IMR-90 (cell line): Measurements from ENCODE around the gene CRTC1. TPM values are rescaled to one million over a fixed set of nuclear protein-coding genes. Genes with fewer than 3 reads are reported as not detected.
A peak's percentile ranks its signal among the peaks of the same experiment; 100 is the strongest.

Experiments used
- ATAC-seq: fragments of 200-7000 bp; cut with Tn5 transposase; 2 replicates; pipeline ENCODE4 v1.9.1; 2020; ENCODE audit warnings: low read depth, mild to moderate bottlenecking, moderate library complexity
- BruUV-seq: library from RNA; stranded (reverse); fragments of 400-500 nt; replicated peaks from 2 replicates; lab custom pipeline; 2021; lab: Mats Ljungman, UMichigan
- CTCF ChIA-PET: fragments of 300-600 bp; formaldehyde crosslinking; extraction: SDS; loops from one replicate; lab custom pipeline; 2021; ENCODE audit warnings: antibody characterized with exemption; lab: Yijun Ruan, JAX
- POLR2A ChIA-PET: fragments of 300-600 bp; sonication (Branson Sonifier 250); formaldehyde crosslinking; loops from one replicate; lab custom pipeline; 2022; ENCODE audit warnings: antibody characterized with exemption; ENCODE audit not compliant: unreplicated experiment; lab: Charles Lee
- DNase-seq: peaks from one replicate; pipeline ENCODE4 v3.0.0; 2013
- H2AFZ ChIP-seq: replicated peaks from 2 replicates; pipeline ENCODE3; 2013; ENCODE audit warnings: low read length, mild to moderate bottlenecking; ENCODE audit not compliant: poor library complexity
- H2AK5ac ChIP-seq: 2 replicates; pipeline ENCODE4 v1.6.1; 2013; ENCODE audit warnings: low read depth, low read length, inconsistent platforms
- H2AK9ac ChIP-seq: replicated peaks from 2 replicates; pipeline ENCODE3; 2013; ENCODE audit warnings: mild to moderate bottlenecking, low read depth, low read length, moderate library complexity; ENCODE audit not compliant: poor library complexity
- H2BK120ac ChIP-seq: 2 replicates; pipeline ENCODE4 v1.6.1; 2013; ENCODE audit warnings: low read depth, low read length, inconsistent platforms
- H2BK15ac ChIP-seq: 3 replicates; pipeline ENCODE4 v1.6.1; 2013; ENCODE audit warnings: low read depth, low read length, inconsistent platforms
- H2BK20ac ChIP-seq: 2 replicates; pipeline ENCODE4 v1.6.1; 2013; ENCODE audit warnings: low read depth, mild to moderate bottlenecking, inconsistent platforms, low read length, moderate library complexity
- H2BK5ac ChIP-seq: 2 replicates; pipeline ENCODE4 v1.6.1; 2013; ENCODE audit warnings: mild to moderate bottlenecking, low read depth, low read length, inconsistent platforms; ENCODE audit not compliant: poor library complexity, severe bottlenecking
- H3K14ac ChIP-seq: replicated peaks from 2 replicates; pipeline ENCODE4 v1.6.1; 2013; ENCODE audit warnings: low read depth, low read length, inconsistent platforms
- H3K18ac ChIP-seq: 2 replicates; pipeline ENCODE4 v1.6.1; 2013; ENCODE audit warnings: low read depth, low read length, control low read depth
- H3K23ac ChIP-seq: 2 replicates; pipeline ENCODE4 v1.6.1; 2013; ENCODE audit warnings: low read depth, low read length, inconsistent platforms
- H3K27ac ChIP-seq: 2 replicates; pipeline ENCODE4 v1.5.1; 2013; ENCODE audit warnings: mild to moderate bottlenecking, control low read depth, low read length; ENCODE audit not compliant: insufficient read depth
- H3K27me3 ChIP-seq: 2 replicates; pipeline ENCODE4 v1.6.1; 2013; ENCODE audit warnings: low read length; ENCODE audit not compliant: control insufficient read depth, insufficient read depth
- H3K36me3 ChIP-seq: 2 replicates; pipeline ENCODE4 v1.6.1; 2013; ENCODE audit warnings: low read length, mixed read lengths; ENCODE audit not compliant: control insufficient read depth, insufficient read depth
- H3K4ac ChIP-seq: 2 replicates; pipeline ENCODE4 v1.6.1; 2013; ENCODE audit warnings: low read depth, low read length, inconsistent platforms
- H3K4me1 ChIP-seq: 2 replicates; pipeline ENCODE4 v1.6.1; 2013; ENCODE audit warnings: low read length, mixed read lengths; ENCODE audit not compliant: control insufficient read depth, insufficient read depth
- H3K4me2 ChIP-seq: 2 replicates; pipeline ENCODE4 v1.6.1; 2013; ENCODE audit warnings: low read depth, mild to moderate bottlenecking, control low read depth, low read length, moderate library complexity
- H3K4me3 ChIP-seq: 2 replicates; pipeline ENCODE4 v1.5.1; 2013; ENCODE audit warnings: low read depth, mild to moderate bottlenecking, control low read depth, low read length, moderate library complexity; ENCODE audit not compliant: insufficient read depth
- H3K56ac ChIP-seq: 2 replicates; pipeline ENCODE4 v1.6.1; 2013; ENCODE audit warnings: low read length, inconsistent platforms; ENCODE audit not compliant: insufficient read depth; ENCODE audit errors: extremely low read depth
- H3K79me1 ChIP-seq, 2 experiments: 2 replicates each; pipeline ENCODE4 v1.6.1; 2013; ENCODE audit warnings: low read length in 2 of 2, inconsistent platforms in 1 of 2, low read depth in 1 of 2
- H3K9ac ChIP-seq: 2 replicates; pipeline ENCODE4 v1.6.1; 2013; ENCODE audit warnings: low read depth, low read length, control low read depth
- H3K9me1 ChIP-seq: 2 replicates; pipeline ENCODE4 v1.6.1; 2013; ENCODE audit warnings: low read length, inconsistent platforms; ENCODE audit not compliant: insufficient read depth
- H3K9me3 ChIP-seq: 2 replicates; pipeline ENCODE4 v1.6.1; 2013; ENCODE audit warnings: low read length; ENCODE audit not compliant: control insufficient read depth, insufficient read depth
- H4K20me1 ChIP-seq: 2 replicates; pipeline ENCODE4 v1.6.1; 2013; ENCODE audit warnings: low read length, inconsistent platforms; ENCODE audit not compliant: insufficient read depth
- H4K5ac ChIP-seq: 2 replicates; pipeline ENCODE4 v1.6.1; 2013; ENCODE audit warnings: mild to moderate bottlenecking, low read depth, low read length, control low read depth
- H4K8ac ChIP-seq, 2 experiments: 2 replicates each; pipeline ENCODE4 v1.6.1; 2013; ENCODE audit warnings: low read depth in 2 of 2, low read length in 2 of 2, control low read depth in 1 of 2, inconsistent platforms in 1 of 2
- H4K91ac ChIP-seq: 2 replicates; pipeline ENCODE4 v1.6.1; 2013; ENCODE audit warnings: low read depth, low read length, inconsistent platforms; ENCODE audit not compliant: insufficient read depth
- CEBPB ChIP-seq: IDR thresholded peaks from 2 replicates; pipeline ENCODE4 v1.6.1; 2012; ENCODE audit warnings: low read depth, low read length, improper control_type of control experiment
- CHD1 ChIP-seq: IDR thresholded peaks from 2 replicates; pipeline ENCODE4 v1.6.1; 2012; ENCODE audit warnings: low read depth, low read length, improper control_type of control experiment
- CTCF ChIP-seq: conservative IDR thresholded peaks from 2 replicates; pipeline ENCODE4 v1.5.1; 2012; ENCODE audit warnings: mild to moderate bottlenecking, low read depth, low read length, improper control_type of control experiment
- FOS ChIP-seq: fragments of 150-350 bp; IDR thresholded peaks from 2 replicates; pipeline ENCODE4 v1.6.1; 2016; ENCODE audit warnings: low read depth, low read length
- MAFK ChIP-seq: IDR thresholded peaks from 2 replicates; pipeline ENCODE4 v1.6.1; 2012; ENCODE audit warnings: low read depth, low read length, improper control_type of control experiment
- MAZ ChIP-seq: IDR thresholded peaks from 2 replicates; pipeline ENCODE4 v1.6.1; 2012; ENCODE audit warnings: low read depth, mild to moderate bottlenecking, low read length, improper control_type of control experiment, moderate library complexity, borderline replicate concordance
- MXI1 ChIP-seq: IDR thresholded peaks from 2 replicates; pipeline ENCODE4 v1.6.1; 2012; ENCODE audit warnings: low read depth, mild to moderate bottlenecking, low read length, moderate library complexity, borderline replicate concordance
- NFE2L2 ChIP-seq: fragments of 150-350 bp; IDR thresholded peaks from 2 replicates; pipeline ENCODE4 v1.6.1; 2016; ENCODE audit warnings: low read depth, mild to moderate bottlenecking, low read length
- POLR2A ChIP-seq: IDR thresholded peaks from 2 replicates; pipeline ENCODE4 v1.6.1; 2012; ENCODE audit warnings: mild to moderate bottlenecking, low read depth, low read length
- RAD21 ChIP-seq: IDR thresholded peaks from 2 replicates; pipeline ENCODE4 v1.6.1; 2012; ENCODE audit warnings: low read length, improper control_type of control experiment
- RCOR1 ChIP-seq: IDR thresholded peaks from 2 replicates; pipeline ENCODE4 v1.6.1; 2012; ENCODE audit warnings: mild to moderate bottlenecking, low read length, improper control_type of control experiment; ENCODE audit not compliant: insufficient replicate concordance
- RFX5 ChIP-seq: IDR thresholded peaks from 2 replicates; pipeline ENCODE4 v1.8.0; 2012; ENCODE audit warnings: low read depth, mild to moderate bottlenecking, low read length, moderate library complexity
- USF2 ChIP-seq: fragments of 150-350 bp; IDR thresholded peaks from 2 replicates; pipeline ENCODE4 v1.6.1; 2017; ENCODE audit warnings: mild to moderate bottlenecking, antibody characterized with exemption, low read length, low read depth
- WGBS, 2 experiments: methylation state at CpG; one replicate each; pipeline versions ENCODE4 v1.1.5 to v1.1.7; 2013; ENCODE audit warnings: missing lambda C conversion rate in 2 of 2; ENCODE audit not compliant: insufficient read length in 1 of 2; ENCODE audit errors: extremely low coverage in 2 of 2; 5-methylcytosine and 5-hydroxymethylcytosine counted together
- dilution Hi-C: fragments of 300-500 bp; cut with HindIII; formaldehyde crosslinking; loops from one replicate; pipeline ENCODE4 v1.14.3; 2018; ENCODE audit warnings: low sequenced_read_pairs; ENCODE audit not compliant: unreplicated experiment
- in situ Hi-C: fragments of 300-500 bp; cut with MboI; formaldehyde crosslinking; loops from 3 replicates; pipeline ENCODE4 v1.14.3; 2019; ENCODE audit warnings: low sequenced_read_pairs, inconsistent platforms, mixed read lengths
- intact Hi-C: fragments of 100-400 bp; cut with micrococcal nuclease; formaldehyde crosslinking; loops from 2 replicates; pipeline ENCODE4 v1.10.0; 2022
- polyA plus RNA-seq, 3 experiments: library from polyadenylated mRNA; depleted of rRNA; stranded (reverse); fragments of >200 nt; gene quantifications; 2 replicates each; pipeline ENCODE4 v1.2.3, GENCODE V29; 2012; ENCODE audit warnings: low replicate concordance in 1 of 3
- total RNA-seq: library from RNA; depleted of rRNA; stranded (reverse); fragments of >200 nt; gene quantifications from 2 replicates; pipeline ENCODE4 v1.2.3, GENCODE V29; 2012
- TF ChIP-seq, protein P1 (sequence below): fragments of 150-350 bp; IDR thresholded peaks from 2 replicates; pipeline ENCODE4 v1.6.1; 2016; ENCODE audit warnings: low read depth, mild to moderate bottlenecking, low read length, moderate library complexity, borderline replicate concordance

The CRTC1 gene
- total and polyA plus RNA-seq, 2 of the 4 experiments (the other 2 are of a cell fraction) = 0.18 to 5.7 TPM

DNA sequence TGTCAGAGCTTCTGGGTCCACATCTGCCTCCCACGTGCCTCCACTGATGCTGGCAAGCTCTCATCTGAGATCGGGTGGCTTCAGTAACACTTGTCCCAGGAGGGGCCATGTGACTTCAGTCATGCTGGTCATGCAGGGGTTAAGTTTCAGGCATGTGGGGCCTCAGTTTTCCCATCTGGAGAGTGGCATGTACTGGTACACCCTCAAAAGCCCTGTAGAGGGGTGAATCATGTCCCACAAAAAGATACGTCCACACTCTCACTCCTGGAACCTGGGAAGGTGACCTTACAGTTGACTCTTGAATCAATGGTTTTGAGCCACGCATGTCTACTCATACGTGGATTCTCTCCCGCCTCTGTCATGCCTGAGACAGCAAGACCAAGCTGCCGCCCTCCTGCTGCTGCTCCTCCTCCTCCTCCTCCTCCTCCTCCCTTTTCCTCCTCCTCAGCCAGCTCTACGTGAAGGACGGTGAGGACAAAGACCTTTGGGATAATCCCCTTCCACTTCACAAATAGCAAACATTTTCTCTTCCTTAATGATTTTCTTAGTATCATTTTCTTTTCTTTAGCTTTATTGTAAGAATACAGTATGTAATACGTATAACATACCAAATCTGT, 54.0 kb downstream of the CRTC1 start:
- no TSS peak for BruUV-seq
- Histone ChIP-seq H3K9ac (no peak overlapping the region), H3K9me3 (no peaks in the 10 kb centered on the region), H3K4me3 (no peak overlapping the region), H4K8ac (no peak overlapping the region), H3K27ac (no peak overlapping the region), H3K14ac (no peak overlapping the region), H2AFZ (no peak overlapping the region), H3K56ac (no peak overlapping the region), H4K91ac (no peak overlapping the region), H3K18ac (no peak overlapping the region), H4K5ac (no peak overlapping the region), H2AK5ac (no peak overlapping the region), H3K4me1 (peaks cover 7% of the 10 kb centered on the region; the same call in 1 of the 2 replicates), H3K4me2 (no peak overlapping the region), H2BK15ac (no peak overlapping the region), H2BK5ac (no peak overlapping the region), H3K23ac (no peak overlapping the region), H2BK20ac (no peak overlapping the region), H2AK9ac (peak overlapping the region; percentile 70), H3K27me3 (no peaks in the 10 kb centered on the region), H2BK120ac (no peak overlapping the region), H3K9me1 (no peaks in the 10 kb centered on the region; the same call in 1 of the 2 replicates), H4K20me1 (peaks cover 49% of the 10 kb centered on the region), H3K36me3 (no peaks in the 10 kb centered on the region), H3K4ac (no peak overlapping the region; the same call in 1 of the 2 replicates), H3K79me1 (peaks cover 5 to 13% of the 10 kb centered on the region in 2 experiments; a peak in 3 of 4 replicates)
- WGBS, 2 experiments = 82% methylated on average over 6 of the region's 10 CpGs; no CpG with 5 or more reads in 1 of the 2 experiments
- in situ Hi-C loops = no loop called here
- peak; percentile 15 for DNase-seq
- ChIA-PET POLR2A (no interaction called here), CTCF (no interaction called here)
- dilution Hi-C loops = no loop called here
- ATAC-seq = no peak
- intact Hi-C loops = no loop called here
- TF ChIP-seq POLR2A = no peak
- TF ChIP-seq CHD1 = no peak
- TF ChIP-seq FOS = no peak
- no peak for TF ChIP-seq RAD21
- no peak for TF ChIP-seq RCOR1
- no peak for TF ChIP-seq RFX5
- TF ChIP-seq MAFK = no peak
- no peak for TF ChIP-seq MAZ
- TF ChIP-seq MXI1 = no peak
- TF ChIP-seq, protein P1, sequence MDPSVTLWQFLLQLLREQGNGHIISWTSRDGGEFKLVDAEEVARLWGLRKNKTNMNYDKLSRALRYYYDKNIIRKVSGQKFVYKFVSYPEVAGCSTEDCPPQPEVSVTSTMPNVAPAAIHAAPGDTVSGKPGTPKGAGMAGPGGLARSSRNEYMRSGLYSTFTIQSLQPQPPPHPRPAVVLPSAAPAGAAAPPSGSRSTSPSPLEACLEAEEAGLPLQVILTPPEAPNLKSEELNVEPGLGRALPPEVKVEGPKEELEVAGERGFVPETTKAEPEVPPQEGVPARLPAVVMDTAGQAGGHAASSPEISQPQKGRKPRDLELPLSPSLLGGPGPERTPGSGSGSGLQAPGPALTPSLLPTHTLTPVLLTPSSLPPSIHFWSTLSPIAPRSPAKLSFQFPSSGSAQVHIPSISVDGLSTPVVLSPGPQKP = no peak
- TF ChIP-seq USF2 = no peak
- no peak for TF ChIP-seq CTCF
- no peak for TF ChIP-seq NFE2L2
- no peak for TF ChIP-seq CEBPB
